Iris pigment epithelial cell (primary cell): ENCODE data around the gene ESYT3.
"Not testable (repeated sequence)": the region's sequence is repeated elsewhere in the genome, so short reads cannot be mapped to it uniquely, and the experiment has no call there.

ENCODE experiments used
- DNase-seq: peaks from one replicate; pipeline ENCODE4 v3.0.0-alpha.2; 2011; ENCODE audit warnings: low read depth

ESYT3 gene

DNA sequence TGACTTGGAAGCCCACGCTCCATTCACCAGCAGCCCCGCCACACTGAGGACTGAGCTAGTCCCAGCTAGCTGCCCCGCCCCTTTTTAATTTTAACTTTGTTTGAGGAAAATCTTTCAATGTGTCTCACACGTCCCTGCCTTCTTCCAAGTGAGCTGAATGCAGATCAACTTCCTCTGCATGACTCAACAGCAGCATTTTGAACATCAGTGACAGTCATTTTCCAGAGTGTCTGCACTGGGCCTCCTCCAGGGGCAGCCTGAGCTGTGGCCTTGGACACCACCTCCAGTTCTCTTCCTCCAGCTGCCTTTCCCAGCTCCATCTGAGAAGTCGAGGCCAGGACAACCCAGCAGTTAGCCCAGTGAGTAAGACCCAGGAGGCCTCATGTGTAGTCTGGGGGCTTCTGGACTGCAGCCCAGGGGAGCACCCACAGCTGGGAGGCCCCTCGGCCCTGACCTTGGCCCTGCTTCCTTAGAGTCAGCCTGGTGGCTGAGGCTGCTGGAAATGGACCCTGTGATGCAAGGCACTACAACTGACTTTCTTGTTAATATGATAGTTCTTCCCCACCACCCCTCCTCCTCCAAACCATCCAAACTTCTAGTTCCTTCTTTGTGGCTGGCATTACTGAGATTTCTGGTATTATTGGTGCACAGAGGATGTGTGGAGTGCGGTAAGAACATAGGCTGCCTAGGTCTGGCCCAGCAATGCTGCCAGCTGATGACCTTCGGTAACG lies 21.4 kb upstream of the ESYT3 start:
- DNase-seq: peak; percentile 37

DNA sequence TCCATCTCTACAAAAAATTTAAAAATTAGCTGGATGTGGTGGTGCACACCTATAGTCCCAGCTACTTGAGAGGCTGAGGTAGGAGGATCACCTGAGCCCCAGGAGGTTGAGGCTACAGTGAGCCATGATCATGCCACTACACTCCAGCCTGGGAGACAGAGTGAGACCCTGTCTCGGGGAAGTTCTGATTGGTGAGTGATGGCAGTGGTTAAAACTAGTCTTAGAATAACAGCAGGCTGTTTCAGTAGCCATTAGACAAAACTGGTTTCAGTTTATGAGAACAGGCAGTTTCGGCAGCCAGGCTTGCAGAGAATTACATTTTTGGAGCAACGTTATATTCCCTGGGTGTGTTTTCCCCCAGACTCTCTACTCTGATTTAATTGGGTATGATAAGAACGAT lies 18.2 kb upstream of the ESYT3 start:
- not testable (repeated sequence) for DNase-seq

DNA sequence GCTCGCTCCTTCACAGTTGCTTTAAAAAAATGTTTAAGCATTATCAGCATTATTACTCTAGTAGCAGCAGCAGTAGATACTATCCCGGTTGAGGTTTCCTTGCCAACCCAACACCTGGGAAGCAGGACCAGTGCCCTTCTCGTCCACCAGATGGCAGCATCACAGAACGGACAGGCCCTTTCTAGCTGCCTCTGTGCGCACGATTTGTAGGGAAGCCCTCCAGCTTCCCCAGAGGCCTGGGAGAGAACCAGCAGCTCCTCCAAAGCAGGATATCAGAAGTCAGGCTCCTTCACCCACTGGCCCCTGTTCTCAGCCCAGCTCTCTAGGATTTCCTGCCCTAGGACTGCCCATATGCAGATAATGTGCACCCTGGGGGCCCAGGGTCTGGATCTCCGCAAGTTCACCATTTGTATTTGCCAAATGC lies 16.8 kb upstream of the ESYT3 start:
- DNase-seq: peak; percentile 80

DNA sequence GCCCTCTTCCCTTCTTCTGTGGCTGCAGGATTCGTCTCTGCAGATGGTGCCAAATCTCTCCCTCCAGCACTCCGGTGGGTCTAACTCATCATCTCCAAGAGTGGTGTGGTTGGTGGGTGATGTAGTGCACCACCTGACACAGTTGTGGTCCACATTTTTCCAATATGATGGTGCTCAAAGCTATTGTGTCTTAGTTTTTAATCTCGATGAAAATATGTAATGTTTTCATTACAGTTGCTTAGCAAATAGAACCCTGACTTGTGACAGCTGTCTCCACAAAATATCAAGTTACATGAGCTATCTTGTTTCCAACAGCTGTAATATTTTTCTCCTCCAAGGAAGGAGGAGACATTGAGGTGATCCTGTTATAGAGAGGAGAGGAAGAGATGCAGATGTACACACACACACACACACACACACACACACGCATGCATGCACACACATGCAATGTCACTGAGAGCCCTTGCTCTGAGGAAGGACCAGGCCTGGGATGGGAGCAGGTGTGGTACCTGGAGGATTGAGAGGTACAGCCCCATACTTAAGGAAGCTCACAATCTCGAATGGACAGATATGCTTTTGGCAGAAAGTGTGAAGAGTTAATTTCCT lies 15.7 kb upstream of the ESYT3 start:
- DNase-seq: no peak

GRCh38 chr3:138423316-138423715 lies 11.1 kb upstream of the ESYT3 start:
- no peak for DNase-seq

DNA sequence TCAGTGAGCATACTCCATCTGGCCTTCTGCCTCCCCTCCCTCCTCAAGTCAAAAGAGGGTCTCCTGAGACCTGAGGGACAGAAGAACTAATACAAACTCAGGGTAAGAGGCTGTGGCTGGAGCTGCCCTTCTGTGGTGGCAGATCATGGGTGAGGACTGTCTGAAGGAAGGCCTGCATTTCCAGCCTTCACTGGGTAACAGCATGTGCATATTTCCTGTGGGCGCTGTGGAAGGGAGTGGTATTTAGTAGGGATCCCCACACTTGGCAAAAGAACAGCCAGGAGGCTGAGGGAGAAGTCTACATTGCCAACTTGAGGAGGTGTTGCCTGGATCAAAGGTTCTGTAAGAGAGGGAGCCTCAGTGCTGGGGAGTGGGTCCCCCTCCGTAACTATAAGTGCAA lies 10.1 kb upstream of the ESYT3 start:
- DNase-seq: no peak

DNA sequence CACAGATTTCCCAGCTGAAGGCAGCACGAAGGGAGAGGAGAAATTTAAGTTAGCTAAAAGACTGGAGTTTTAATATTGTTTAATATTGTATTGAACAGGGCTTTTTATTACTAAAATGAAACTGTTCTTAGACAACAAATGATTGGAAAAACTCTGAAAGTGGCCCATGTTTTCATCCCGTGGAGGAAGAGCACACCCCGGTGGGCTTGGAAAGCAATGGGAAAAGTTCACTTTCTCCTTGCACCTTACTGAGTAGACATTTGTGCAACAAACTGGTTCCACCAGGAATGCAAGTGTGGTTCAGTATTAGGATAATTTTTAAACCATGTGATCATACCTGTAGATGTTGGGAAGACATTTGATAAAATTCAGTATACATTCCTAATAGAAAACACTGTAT lies 8.2 kb upstream of the ESYT3 start:
- peak; percentile 26 for DNase-seq

DNA sequence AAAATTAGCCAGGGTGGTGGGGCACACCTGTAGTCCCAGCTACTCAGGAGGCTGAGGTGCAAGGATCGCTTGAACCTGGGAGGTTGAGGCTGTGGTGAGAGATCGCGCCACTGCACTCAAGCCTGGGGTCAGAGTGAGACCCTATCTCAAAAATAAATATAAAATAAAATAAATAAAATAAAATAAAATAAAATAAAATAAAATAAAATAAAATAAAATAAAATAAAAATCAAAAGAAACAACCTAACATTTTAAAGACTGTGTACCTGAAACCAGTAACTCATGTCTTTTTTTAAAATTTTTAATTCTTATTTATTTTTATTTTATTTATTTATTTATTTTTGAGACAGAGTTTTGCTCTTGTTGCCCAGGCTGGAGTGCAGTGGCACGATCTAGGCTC lies 7.7 kb upstream of the ESYT3 start:
- DNase-seq: not testable (repeated sequence)

- no peak for DNase-seq
These were observed 4.8 kb upstream of the ESYT3 start for GRCh38 chr3:138429665-138430064.

DNA sequence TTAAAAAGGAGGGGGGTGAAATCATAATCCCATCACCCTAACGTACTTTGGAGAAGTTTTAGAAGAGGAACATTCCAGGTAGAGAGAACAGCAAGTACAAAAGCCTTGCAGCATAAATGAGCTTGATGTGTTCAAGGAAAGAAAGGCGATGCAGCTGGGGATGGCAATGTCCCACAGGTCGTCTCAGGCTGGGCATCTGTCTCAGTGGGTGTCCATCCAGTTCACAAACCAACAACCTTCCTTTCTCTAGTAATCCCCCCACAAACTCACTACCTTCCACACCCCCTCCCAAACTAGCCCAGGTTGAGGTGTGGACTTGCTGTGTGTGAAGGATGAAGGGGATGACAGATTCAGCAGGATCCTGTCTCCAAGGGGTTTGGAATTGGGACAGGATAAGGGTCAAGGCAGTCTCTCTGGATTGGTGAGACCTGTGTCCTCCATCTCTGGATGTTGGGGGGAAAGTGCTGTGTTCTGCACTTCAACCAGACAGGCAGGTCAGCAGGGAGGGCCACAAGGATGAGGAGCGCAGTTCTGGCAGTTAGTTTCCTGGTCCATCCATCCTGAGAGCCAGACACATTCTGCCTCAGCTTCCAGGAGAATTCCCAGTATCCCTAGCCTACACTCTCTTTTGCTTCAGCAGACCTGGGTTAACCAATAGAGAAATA lies 1.7 kb upstream of the ESYT3 start:
- DNase-seq: no peak

DNA sequence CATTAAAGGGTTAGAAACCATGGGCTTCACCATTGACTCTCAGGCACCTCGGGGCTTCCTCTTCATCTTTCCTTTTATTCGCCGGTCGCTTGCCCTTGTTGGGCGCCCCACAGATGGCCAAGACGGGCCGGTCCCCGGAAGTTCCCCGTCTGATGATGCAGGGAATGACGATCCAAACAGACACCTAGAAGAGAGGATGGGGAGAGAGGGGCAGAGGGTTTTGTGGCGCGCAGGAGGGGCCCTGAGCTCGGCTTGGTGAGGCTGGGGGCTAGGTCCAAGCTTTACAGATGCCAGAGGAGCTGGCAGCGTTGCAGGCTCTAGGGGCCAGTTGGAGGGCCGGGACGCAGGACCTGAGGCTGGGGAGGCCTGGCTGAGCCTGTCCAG lies 532 bp upstream of the ESYT3 start:
- DNase-seq: no peak

- peak; percentile 28 for DNase-seq
These were observed 708 bp downstream of the ESYT3 start for GRCh38 chr3:138434875-138435772.

DNA sequence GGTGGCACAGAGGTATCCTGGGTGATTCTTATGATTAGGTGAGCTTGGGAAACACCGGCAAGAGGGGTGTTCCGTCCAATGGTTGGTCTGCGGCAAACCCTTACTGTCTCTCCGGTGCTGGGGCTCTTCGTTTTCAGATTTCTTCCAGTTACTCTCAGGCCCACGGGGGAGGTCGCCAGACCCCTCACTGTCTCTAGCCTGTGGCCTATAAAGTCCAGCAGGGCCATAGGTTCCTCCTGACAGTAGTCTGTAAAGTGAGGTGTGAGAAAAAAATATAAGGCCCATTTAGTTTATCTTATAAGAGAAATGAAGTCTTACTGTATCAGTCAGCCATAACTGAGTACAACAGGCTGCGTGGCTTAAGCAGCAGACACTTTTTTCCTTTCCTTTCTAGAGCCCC lies 1.4 kb downstream of the ESYT3 start:
- DNase-seq: no peak

DNA sequence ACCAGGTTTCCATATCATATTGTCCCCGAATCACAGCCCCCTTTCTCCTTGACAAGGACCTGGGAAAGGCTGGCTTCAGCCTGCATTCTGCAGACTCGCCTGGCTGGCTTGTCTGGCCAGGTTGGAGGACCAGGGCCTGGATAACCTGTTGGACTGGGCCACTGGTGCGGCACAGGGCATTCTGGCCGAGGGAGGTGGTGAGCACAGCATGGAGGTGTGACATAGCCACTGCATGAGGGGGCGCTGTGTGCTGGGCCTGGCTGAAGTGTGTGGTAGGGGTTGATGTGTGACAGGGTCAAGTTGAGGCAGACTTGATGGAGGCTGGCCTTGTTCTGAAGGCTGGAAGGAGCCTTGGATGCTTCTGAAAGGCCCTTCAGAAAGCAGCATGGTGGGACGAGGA lies 2.9 kb downstream of the ESYT3 start:
- DNase-seq: no peak

- DNase-seq: no peak
These were observed 4.5 kb downstream of the ESYT3 start for GRCh38 chr3:138438896-138439295.

DNA sequence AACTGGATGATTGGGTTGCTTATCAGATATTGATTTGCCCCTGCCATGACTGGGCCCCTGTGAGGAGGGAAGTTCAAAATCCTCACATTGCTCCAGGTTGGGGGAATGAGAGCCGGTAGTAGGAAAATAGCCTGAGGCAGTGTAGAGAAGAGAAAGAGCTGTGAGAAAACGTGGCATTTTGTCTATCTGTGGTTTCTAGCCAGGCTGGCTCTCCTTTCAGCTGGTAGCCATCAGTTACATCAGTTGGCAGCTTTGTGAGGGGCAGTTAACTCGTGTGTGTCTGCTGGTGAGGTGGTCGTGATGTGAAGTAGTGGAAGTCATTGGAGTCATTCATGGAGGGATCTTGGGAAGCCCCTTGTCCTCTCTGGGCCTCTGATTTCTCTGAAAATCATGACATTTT lies 5.2 kb downstream of the ESYT3 start:
- no peak for DNase-seq

DNA sequence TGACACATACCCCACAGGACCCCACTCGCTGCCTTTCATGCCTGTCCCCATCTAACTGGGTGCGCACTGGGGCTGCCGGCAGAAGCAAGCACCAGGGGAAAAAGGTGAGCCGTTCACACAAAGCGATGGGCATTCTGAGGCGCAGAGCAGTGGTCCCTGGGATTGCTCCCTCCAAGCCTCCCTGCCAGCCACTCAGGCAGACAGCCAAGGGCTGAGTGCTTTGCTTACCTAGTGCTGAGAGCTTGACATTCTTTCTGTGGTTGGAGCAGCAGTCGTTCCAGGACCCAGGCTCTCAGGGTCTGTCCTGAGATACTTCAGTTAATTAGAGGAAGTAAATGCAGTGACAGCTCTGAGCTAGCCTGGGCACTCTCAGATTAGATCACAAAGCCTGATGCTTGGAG lies 5.7 kb downstream of the ESYT3 start:
- peak; percentile 24 for DNase-seq

- DNase-seq: peak; percentile 68
These were observed 6.2 kb downstream of the ESYT3 start for GRCh38 chr3:138440596-138440995.

DNA sequence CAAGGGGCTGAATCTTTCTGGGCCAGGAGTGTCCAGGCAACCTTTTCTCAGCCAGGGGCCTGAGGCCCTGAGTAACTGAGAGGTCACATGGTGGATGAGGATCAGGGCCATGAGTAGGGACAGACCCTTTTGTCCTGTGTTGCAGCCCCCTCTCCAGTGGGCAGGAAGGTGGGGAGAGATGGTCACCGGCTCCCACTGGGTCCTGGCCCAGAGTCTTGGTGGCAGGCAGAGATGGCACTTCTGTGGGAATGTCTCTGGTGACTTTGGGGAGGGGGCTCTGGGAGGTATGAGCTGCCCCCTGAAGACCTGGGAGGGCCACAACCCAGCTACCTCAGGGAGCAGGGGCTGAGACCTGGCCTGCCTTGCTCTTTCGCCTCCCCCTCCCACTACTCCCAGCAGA lies 6.8 kb downstream of the ESYT3 start:
- DNase-seq: no peak

- peak; percentile 56 for DNase-seq
These were observed 7.3 kb downstream of the ESYT3 start for GRCh38 chr3:138441742-138442141.

- DNase-seq: peak; percentile 82
These were observed 8.0 kb downstream of the ESYT3 start for GRCh38 chr3:138442433-138442832.

- DNase-seq: no peak
These were observed 8.7 kb downstream of the ESYT3 start for GRCh38 chr3:138443091-138443490.
